ENCODE data around the gene CCDC60.

- TF ChIP-seq CTCF (conservative IDR thresholded peaks at IDR 0.05 in 1 of 2, IDR thresholded peaks at IDR 0.05 in 1 of 2; ENCODE audit: extremely low read depth in 1 of 2, insufficient read depth in 1 of 2, low read depth in 1 of 2, low read length in 2 of 2) (no peak), EZH2 (IDR thresholded peaks at IDR 0.05; ENCODE audit: borderline replicate concordance, low read length) (no peak)
These were observed 28.5 kb downstream of the CCDC60 start for GRCh38 chr12:119363037-119363436.

Measured in mammary epithelial cell (primary cell).